ENCODE measurements around the gene AMOTL2.

The AMOTL2 gene

DNA sequence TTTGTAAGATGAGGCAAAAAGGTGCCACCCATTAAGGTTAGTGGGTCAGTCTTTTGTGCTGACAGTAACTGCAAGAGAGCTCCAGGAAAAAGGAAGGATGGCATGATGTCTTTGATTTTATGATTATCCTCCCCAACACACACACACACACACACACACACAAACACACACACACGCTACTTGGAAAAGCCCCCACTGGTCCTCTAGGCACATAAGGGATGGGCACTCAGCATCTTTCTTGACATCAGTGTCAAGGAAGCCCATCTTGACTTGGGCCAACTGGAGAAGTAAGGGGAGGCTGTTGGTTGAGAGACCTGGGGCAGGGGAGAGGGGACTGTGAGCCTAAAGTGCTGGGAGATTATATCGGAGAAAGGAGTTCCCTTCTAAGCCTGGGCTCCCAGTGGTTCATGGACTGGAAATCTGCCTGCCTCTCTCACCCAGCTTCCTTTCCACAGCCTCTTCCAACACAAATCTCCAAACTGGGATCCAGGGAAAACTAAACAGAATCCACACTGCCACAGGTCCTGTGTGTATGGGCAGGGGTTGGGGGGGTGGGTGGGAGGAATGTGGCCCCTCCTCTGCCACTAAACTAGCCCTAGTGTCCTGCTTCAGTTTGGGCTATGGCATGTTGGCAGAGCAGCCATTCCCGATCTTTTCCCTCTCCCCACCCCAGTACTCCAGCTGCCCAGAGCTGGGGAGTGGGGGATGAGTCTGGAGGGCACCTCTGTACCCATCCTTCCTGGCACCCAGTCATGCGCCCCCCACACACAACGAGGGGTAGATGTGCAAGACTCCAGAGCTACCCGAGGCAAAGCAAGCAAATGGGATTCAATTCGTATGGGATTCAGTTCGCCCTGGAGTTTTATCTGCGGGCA is 1.6 kb downstream of the AMOTL2 start:
- ATAC-seq (ENCODE audit: low read depth) (no peak), DNase-seq (ENCODE audit: low spot score) (no peak)
- H3K27ac ChIP-seq (ENCODE audit: poor library complexity, severe bottlenecking) = peak overlapping the region; percentile 96
- H3K4me1 ChIP-seq (ENCODE audit: insufficient read depth, poor library complexity, severe bottlenecking) = peaks cover 47% of the 10 kb centered on the region
- H3K27me3 ChIP-seq (ENCODE audit: insufficient read depth, poor library complexity, severe bottlenecking) = no peaks in the 10 kb centered on the region
- H3K9me3 ChIP-seq (ENCODE audit: severe bottlenecking) = no peaks in the 10 kb centered on the region
- H3K36me3 ChIP-seq (ENCODE audit: low read depth) = peaks cover 59% of the 10 kb centered on the region
- peak overlapping the region; percentile 66 for H3K4me3 ChIP-seq (ENCODE audit: severe bottlenecking)
- TF ChIP-seq CTCF (IDR thresholded peaks at IDR 0.05; ENCODE audit: poor library complexity, severe bottlenecking) = no peak

DNA sequence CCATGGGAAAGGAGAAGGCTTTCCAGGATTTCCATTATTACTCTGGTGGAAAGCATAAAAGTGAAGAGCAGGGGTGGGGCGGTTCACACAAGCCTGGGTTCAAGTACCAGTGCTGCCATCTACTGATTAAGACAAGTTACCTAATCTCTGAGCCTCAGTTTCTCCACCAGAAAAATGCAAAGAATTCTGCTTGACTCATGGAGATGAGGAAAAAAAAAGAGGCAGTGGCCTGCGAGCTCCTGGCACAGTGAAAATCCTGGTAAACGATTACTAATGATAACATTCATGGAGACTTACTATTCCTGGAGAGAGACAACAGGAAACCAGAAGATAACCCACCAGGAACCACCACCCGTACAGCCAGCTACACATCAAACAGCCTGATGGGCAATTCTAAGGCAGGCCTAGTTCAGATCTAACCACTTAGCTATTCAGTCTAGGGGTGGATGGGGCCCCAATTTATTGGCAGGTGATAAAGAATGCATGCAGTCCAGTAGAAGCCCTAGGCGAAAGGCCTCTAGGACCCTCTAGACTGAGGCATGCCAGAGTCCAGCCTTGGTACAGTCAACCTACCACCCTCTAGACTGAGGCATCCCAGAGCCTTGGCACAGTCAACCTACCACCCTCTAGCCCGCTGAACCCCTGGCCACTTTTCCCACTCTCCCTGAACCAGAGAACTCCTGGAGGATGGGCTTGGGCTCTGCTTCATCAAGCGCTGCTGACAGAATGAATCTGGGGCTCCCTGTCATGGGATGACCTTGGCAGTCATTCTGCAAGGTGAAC is 2.5 kb downstream of the AMOTL2 start:
- Histone ChIP-seq H3K27ac (ENCODE audit: poor library complexity, severe bottlenecking) (peak overlapping the region; percentile 96), H3K36me3 (ENCODE audit: low read depth) (peaks cover 68% of the 10 kb centered on the region), H3K27me3 (ENCODE audit: insufficient read depth, poor library complexity, severe bottlenecking) (no peaks in the 10 kb centered on the region), H3K9me3 (ENCODE audit: severe bottlenecking) (no peaks in the 10 kb centered on the region), H3K4me1 (ENCODE audit: insufficient read depth, poor library complexity, severe bottlenecking) (peaks cover 51% of the 10 kb centered on the region), H3K4me3 (ENCODE audit: severe bottlenecking) (peak overlapping the region; percentile 66)
- ATAC-seq (ENCODE audit: low read depth) = no peak
- no peak for TF ChIP-seq CTCF (IDR thresholded peaks at IDR 0.05; ENCODE audit: poor library complexity, severe bottlenecking)
- no peak for DNase-seq (ENCODE audit: low spot score)

DNA sequence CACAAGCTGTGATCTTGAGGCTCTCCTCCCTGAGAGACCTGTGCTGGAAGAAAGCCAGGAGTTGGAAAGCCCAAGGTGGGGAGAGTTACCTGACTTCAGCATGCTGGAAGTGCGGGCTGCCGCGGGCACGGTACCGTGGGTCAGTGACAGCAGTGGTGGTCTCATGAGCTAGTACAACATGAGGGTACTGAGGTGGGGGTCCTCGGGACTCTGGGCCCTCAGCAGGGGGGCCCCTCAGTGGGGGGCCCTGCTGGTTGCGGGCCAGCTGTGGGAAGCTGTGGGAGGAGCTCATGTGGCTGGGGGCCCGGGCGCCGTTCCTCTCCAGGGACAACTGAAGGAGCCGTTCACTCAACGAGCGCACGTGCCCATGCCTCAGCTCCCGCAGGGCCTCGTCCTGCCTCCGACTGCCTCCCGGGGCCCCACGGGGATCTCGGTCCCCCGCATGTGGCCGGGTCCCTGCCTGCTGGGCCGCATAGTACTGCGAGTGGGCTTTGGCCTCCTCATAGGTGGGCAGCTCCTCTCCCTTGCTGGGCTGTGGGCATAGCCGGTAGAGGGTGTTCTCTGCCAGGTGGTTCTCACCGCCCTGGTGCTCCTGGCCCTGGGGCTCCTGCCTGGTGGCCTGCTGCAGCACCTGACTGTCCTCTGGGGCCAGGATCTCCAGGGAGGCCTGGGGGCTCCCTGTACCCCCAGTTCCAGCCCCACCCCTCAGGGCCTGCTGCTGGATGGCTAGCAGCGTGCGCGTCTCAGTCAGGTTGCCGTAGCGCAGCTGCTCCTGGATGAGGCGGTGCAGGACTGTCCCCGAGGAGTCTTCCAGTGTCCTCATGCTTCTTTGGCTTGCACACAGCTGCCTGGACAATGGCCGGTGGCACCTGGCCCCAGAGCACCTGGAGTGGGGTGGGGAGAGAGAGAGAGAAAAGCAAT is 3.4 kb downstream of the AMOTL2 start:
- H3K36me3 ChIP-seq (ENCODE audit: low read depth) = peaks cover 77% of the 10 kb centered on the region
- ATAC-seq (ENCODE audit: low read depth) = no peak
- H3K27me3 ChIP-seq (ENCODE audit: insufficient read depth, poor library complexity, severe bottlenecking) = no peaks in the 10 kb centered on the region
- H3K4me3 ChIP-seq (ENCODE audit: severe bottlenecking) = no peak overlapping the region
- peak overlapping the region; percentile 96 for H3K27ac ChIP-seq (ENCODE audit: poor library complexity, severe bottlenecking)
- H3K4me1 ChIP-seq (ENCODE audit: insufficient read depth, poor library complexity, severe bottlenecking) = peaks cover 56% of the 10 kb centered on the region
- DNase-seq (ENCODE audit: low spot score) = no peak
- H3K9me3 ChIP-seq (ENCODE audit: severe bottlenecking) = no peaks in the 10 kb centered on the region
- no peak for TF ChIP-seq CTCF (IDR thresholded peaks at IDR 0.05; ENCODE audit: poor library complexity, severe bottlenecking)

DNA sequence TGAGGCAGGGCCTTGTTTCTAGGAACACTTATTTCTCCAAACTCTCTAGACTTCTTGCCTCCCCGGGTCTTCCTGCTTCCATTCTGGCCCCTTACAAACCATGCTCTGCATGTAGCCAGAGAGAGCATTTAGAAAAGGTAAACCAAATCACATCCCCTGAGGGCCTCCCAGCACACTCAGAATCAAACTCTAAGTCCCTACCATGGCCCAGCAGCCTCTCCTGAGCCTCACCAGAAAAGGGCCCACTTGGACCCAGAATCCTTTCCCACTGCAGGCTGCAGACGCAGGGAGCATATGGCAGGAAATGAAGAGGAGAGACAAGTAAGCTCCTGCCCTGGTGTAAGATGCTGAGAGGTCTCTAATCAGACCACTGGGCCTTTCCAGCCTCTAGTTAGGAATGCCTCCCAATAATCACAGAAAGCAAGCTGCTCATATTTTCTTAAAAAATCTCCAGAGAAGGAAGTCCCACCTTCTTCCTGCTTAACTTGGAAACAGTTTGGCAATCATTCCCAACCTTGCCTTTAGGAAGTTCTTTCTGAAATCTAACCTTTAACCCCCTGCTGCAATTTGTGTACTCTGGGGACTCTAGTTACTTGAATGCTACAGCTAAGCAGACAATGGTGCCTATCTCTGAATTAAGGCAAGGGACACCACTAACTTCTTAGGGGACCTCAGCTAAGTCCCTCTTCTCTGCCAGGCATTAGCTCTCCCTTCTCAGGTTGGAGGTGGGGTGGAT is 4.2 kb downstream of the AMOTL2 start:
- no peak for ATAC-seq (ENCODE audit: low read depth)
- Histone ChIP-seq H3K27me3 (ENCODE audit: insufficient read depth, poor library complexity, severe bottlenecking) (no peaks in the 10 kb centered on the region), H3K9me3 (ENCODE audit: severe bottlenecking) (no peaks in the 10 kb centered on the region), H3K4me3 (ENCODE audit: severe bottlenecking) (no peak overlapping the region), H3K27ac (ENCODE audit: poor library complexity, severe bottlenecking) (peak overlapping the region; percentile 96), H3K36me3 (ENCODE audit: low read depth) (peaks cover 85% of the 10 kb centered on the region), H3K4me1 (ENCODE audit: insufficient read depth, poor library complexity, severe bottlenecking) (peaks cover 56% of the 10 kb centered on the region)
- TF ChIP-seq CTCF (IDR thresholded peaks at IDR 0.05; ENCODE audit: poor library complexity, severe bottlenecking) = no peak
- DNase-seq (ENCODE audit: low spot score) = no peak
